Thyroid gland (tissue), 4 donors: ENCODE data around the gene MRPS6. TPM values are rescaled to one million over a fixed set of nuclear protein-coding genes. Genes with fewer than 3 reads are reported as not detected.

Experiments
- DNase-seq, 2 donors: peaks; one replicate each; pipeline ENCODE4 v3.0.0-alpha.2; 2019
- H3K27ac ChIP-seq, 3 donors: fragments of 200-600 bp; sonication (generic); 1 replicate in 2 of 3; 2 replicates in 1 of 3; pipeline ENCODE4 v1.5.1; 2016 to 2019; ENCODE audit warnings: mild to moderate bottlenecking in 1 of 3, moderate library complexity in 1 of 3
- H3K27me3 ChIP-seq: fragments of 200-600 bp; sonication (generic); one replicate; pipeline ENCODE4 v1.5.1; 2019
- H3K36me3 ChIP-seq, 2 donors: fragments of 200-600 bp; sonication (generic); one replicate each; pipeline ENCODE4 v1.5.1; 2016 to 2019
- H3K4me1 ChIP-seq, 2 donors: fragments of 200-600 bp; sonication (generic); one replicate each; pipeline ENCODE4 v1.5.1; 2017 to 2019
- H3K4me3 ChIP-seq, 3 donors: fragments of 200-600 bp; sonication (generic); replicated peaks in 1 of 3; 1 replicate in 2 of 3; 2 replicates in 1 of 3; pipeline ENCODE4 v1.5.1; 2016; ENCODE audit warnings: mild to moderate bottlenecking in 1 of 3
- H3K9me3 ChIP-seq: fragments of 200-600 bp; sonication (generic); one replicate; pipeline ENCODE4 v1.5.1; 2017
- POLR2A ChIP-seq, 2 donors: fragments of 450-650 bp; IDR thresholded peaks; one replicate each; pipeline ENCODE4 v1.6.1; 2017; ENCODE audit warnings: antibody characterized with exemption in 2 of 2, mild to moderate bottlenecking in 2 of 2, moderate library complexity in 1 of 2
- whole genome bisulfite sequencing, 2 donors: methylation state at CpG; one replicate each; pipeline ENCODE4 v1.1.5; 2017; 5-methylcytosine and 5-hydroxymethylcytosine counted together
- intact Hi-C: fragments of 100-400 bp; cut with DNase I; formaldehyde crosslinking; loops from one replicate; pipeline ENCODE4 v1.15.1; 2023
- total RNA-seq, 4 donors: library from RNA; depleted of rRNA; stranded (reverse); fragments of >200 nt; gene quantifications; one replicate each; pipeline ENCODE4 v1.2.3, GENCODE V29; 2016
- TF ChIP-seq, protein P1 (sequence below), 6 experiments: fragments of 200-600 bp in 3 of 6; fragments of 450-650 bp in 3 of 6; sonication (generic) in 3 of 6; IDR thresholded peaks; one replicate each; pipeline ENCODE4 v1.5.1; 2016 to 2019; ENCODE audit warnings: antibody characterized with exemption in 6 of 6, mild to moderate bottlenecking in 2 of 6, inconsistent platforms in 1 of 6, moderate library complexity in 1 of 6

Gene MRPS6
- total RNA-seq, 4 donors from 2014 or later: 64.9 to 104 (median 75.9) TPM

DNA sequence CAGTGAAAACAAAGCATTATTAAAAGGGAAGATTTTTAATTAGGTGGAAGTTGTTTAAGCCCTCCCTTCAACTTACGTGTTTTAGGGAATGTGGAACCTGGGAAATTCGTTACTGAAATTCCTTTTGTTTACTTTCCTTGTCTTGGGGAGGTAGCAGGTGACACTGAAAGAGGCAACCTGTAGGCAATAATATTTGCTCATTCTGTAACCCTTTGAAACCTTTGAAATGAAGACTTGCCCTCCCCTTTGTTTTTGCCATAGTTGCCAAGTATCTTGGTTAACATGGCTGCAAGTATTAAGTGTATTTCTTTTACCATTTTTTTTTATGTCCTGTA, 1.7 kb downstream of the MRPS6 start:
- WGBS, 2 donors: 20 to 40% methylated on average over 2 of the region's 2 CpGs
- no peaks in the 10 kb centered on the region for H3K27me3 ChIP-seq
- no peak for DNase-seq
- H3K27ac ChIP-seq: peak overlapping the region; percentile 86 to 100 (median 89)
- H3K4me1 ChIP-seq: peaks cover 21 to 29% of the 10 kb centered on the region in 2 donors
- peak overlapping the region; percentile 45 to 61 (median 53) for H3K4me3 ChIP-seq
- no peaks in the 10 kb centered on the region for H3K9me3 ChIP-seq
- TF ChIP-seq POLR2A (IDR thresholded peaks at IDR 0.05): no peak
- TF ChIP-seq, protein P1, sequence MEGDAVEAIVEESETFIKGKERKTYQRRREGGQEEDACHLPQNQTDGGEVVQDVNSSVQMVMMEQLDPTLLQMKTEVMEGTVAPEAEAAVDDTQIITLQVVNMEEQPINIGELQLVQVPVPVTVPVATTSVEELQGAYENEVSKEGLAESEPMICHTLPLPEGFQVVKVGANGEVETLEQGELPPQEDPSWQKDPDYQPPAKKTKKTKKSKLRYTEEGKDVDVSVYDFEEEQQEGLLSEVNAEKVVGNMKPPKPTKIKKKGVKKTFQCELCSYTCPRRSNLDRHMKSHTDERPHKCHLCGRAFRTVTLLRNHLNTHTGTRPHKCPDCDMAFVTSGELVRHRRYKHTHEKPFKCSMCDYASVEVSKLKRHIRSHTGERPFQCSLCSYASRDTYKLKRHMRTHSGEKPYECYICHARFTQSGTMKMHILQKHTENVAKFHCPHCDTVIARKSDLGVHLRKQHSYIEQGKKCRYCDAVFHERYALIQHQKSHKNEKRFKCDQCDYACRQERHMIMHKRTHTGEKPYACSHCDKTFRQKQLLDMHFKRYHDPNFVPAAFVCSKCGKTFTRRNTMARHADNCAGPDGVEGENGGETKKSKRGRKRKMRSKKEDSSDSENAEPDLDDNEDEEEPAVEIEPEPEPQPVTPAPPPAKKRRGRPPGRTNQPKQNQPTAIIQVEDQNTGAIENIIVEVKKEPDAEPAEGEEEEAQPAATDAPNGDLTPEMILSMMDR (IDR thresholded peaks at IDR 0.05): no peak
- intact Hi-C loops: loop anchor here (10.0 kb wide), 1 partner anchor 160 kb away; the partner anchor contains the start of gene ATP5PO
- H3K36me3 ChIP-seq: no peaks in the 10 kb centered on the region

- no peak for DNase-seq
- Histone ChIP-seq H3K9me3 (no peaks in the 10 kb centered on the region), H3K27me3 (no peaks in the 10 kb centered on the region), H3K4me1 (peaks cover 29 to 37% of the 10 kb centered on the region in 2 donors), H3K27ac (peak overlapping the region; percentile 86 to 100 (median 89)), H3K4me3 (peak overlapping the region; percentile 0 to 61 (median 45)), H3K36me3 (no peaks in the 10 kb centered on the region)
- WGBS, 2 donors: 31 to 41% methylated on average over 9 of the region's 9 CpGs
- intact Hi-C loops: loop anchor here (10.0 kb wide), 1 partner anchor 161 kb away; the partner anchor contains the start of gene ATP5PO
- TF ChIP-seq POLR2A (IDR thresholded peaks at IDR 0.05): peak in 1 of 2 donors; percentile 26
- TF ChIP-seq, protein P1 (IDR thresholded peaks at IDR 0.05): no peak
These were observed 2.6 kb downstream of the MRPS6 start for GRCh38 chr21:34075760-34076660.

DNA sequence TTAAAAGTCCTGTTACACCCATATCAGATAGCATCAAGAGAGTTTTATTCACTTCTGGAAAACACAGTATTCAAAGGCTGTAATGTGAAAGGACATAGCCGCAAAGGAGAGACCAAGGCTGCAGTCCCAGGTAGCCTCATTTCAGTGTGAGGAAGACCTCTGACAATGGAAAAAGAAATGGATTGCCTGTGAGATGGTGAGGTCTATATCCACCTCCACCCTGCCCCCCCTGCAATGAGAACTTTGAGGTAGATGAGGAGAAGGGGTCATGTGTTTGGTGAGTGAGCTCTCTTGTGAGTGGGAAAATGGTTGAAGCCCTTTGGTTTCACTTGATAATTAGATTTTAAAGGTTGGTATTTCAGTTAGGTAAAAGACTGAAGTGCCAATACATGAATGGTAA, 3.5 kb downstream of the MRPS6 start:
- TF ChIP-seq, protein P1 (IDR thresholded peaks at IDR 0.05): no peak
- peak in 1 of 2 donors; percentile 27 for TF ChIP-seq POLR2A (IDR thresholded peaks at IDR 0.05)
- Histone ChIP-seq H3K9me3 (no peaks in the 10 kb centered on the region), H3K27me3 (no peaks in the 10 kb centered on the region), H3K36me3 (no peaks in the 10 kb centered on the region), H3K27ac (peak overlapping the region; percentile 86 to 100 (median 89)), H3K4me3 (no peak overlapping the region), H3K4me1 (peaks cover 33 to 46% of the 10 kb centered on the region in 2 donors)
- intact Hi-C loops: loop anchor here (10.0 kb wide), 1 partner anchor 162 kb away; the partner anchor contains the start of gene ATP5PO
- DNase-seq: peak in 1 of 2 donors; percentile 10
- WGBS, 2 donors: 95 to 96% methylated on average over 1 of the region's 1 CpG

DNA sequence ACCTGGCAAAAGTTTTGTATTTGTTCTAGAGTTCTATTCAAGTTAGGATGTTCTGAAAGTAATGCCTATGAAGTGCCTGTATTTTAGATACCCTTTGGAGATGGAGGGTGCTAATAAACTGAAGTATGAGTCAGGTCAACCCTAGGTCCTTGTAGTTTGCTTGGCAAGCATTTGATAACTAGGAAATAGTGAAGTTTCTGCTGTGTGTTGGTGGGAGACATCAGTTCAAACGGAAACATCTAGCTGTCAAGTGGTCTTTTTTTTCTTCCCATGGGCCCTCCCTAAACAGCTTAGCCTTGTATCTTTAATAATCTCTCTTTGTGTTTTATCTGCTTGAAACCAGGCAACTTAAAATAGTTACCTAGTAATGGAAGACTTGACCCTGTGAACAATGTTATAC, 4.5 kb downstream of the MRPS6 start:
- WGBS, 2 donors: 35 to 72% methylated on average over 1 of the region's 1 CpG
- H3K27ac ChIP-seq: peak overlapping the region; percentile 86 to 100 (median 89)
- intact Hi-C loops: loop anchor here (10.0 kb wide), 1 partner anchor 163 kb away; the partner anchor contains the start of gene ATP5PO

More for the DNA sequence above, 4.5 kb downstream of the MRPS6 start:
- TF ChIP-seq POLR2A (IDR thresholded peaks at IDR 0.05): no peak
- TF ChIP-seq, protein P1 (IDR thresholded peaks at IDR 0.05): no peak
- H3K4me3 ChIP-seq: no peak overlapping the region
- no peaks in the 10 kb centered on the region for H3K36me3 ChIP-seq
- H3K4me1 ChIP-seq: peaks cover 44 to 55% of the 10 kb centered on the region in 2 donors
- H3K9me3 ChIP-seq: no peaks in the 10 kb centered on the region
- no peaks in the 10 kb centered on the region for H3K27me3 ChIP-seq
- DNase-seq: no peak
